T-helper 2 cell (primary cell): ENCODE results near the gene TEX48.
A peak's percentile ranks its signal among the peaks of the same experiment; 100 is the strongest.

ENCODE experiments used
- DNase-seq, 5 experiments: peaks; one replicate each; pipeline versions ENCODE4 v3.0.0 to v3.0.0-alpha.2; 2012 to 2022

The TEX48 gene

GRCh38 chr9:114619191-114619761 is 62.7 kb downstream of the TEX48 start:
- DNase-seq = peak in 1 of 5 experiments; percentile 40

GRCh38 chr9:114616684-114617520 is 65.1 kb downstream of the TEX48 start:
- DNase-seq = peak in 1 of 5 experiments; percentile 17
